Right atrium auricular region (tissue), 2 donors: ENCODE data around the gene REC114. TPM values are rescaled to one million over a fixed set of nuclear protein-coding genes. Genes with fewer than 3 reads are reported as not detected.

Source experiments
- DNase-seq: peaks from one replicate; pipeline ENCODE4 v3.0.0-alpha.2; 2019; ENCODE audit warnings: low spot score
- H3K27ac ChIP-seq, 2 donors: fragments of 200-600 bp; sonication (generic); 1 replicate in 1 of 2; 2 replicates in 1 of 2; pipeline ENCODE4 v1.5.1; 2016 to 2019
- H3K27me3 ChIP-seq, 2 donors: fragments of 200-600 bp; sonication (generic); one replicate each; pipeline versions ENCODE4 v1.5.1 to v1.6.0; 2017 to 2019
- H3K36me3 ChIP-seq: fragments of 200-600 bp; sonication (generic); one replicate; pipeline ENCODE4 v1.5.1; 2016
- H3K4me1 ChIP-seq, 2 donors: fragments of 200-600 bp; sonication (generic); one replicate each; pipeline versions ENCODE4 v1.5.1 to v1.6.0; 2017 to 2019
- H3K4me3 ChIP-seq, 2 donors: fragments of 200-600 bp; sonication (generic); 1 replicate in 1 of 2; 2 replicates in 1 of 2; pipeline ENCODE4 v1.5.1; 2017 to 2019; ENCODE audit warnings: mild to moderate bottlenecking in 1 of 2, moderate library complexity in 1 of 2
- H3K9me3 ChIP-seq, 2 donors: fragments of 200-600 bp; sonication (generic); one replicate each; pipeline ENCODE4 v1.5.1; 2019
- CTCF ChIP-seq, 2 donors: fragments of 200-600 bp; sonication (generic); IDR thresholded peaks; one replicate each; pipeline ENCODE4 v1.5.1; 2019; ENCODE audit warnings: antibody characterized with exemption in 2 of 2
- total RNA-seq, 2 donors: library from RNA; depleted of rRNA; stranded (reverse); fragments of >200 nt; gene quantifications; one replicate each; pipeline ENCODE4 v1.1.0, GENCODE V29; 2016

Gene REC114
- total RNA-seq, 2 donors from 2014 or later: 4.6 TPM; not detected in 1

GRCh38 chr15:73596174-73596573 is 153.2 kb downstream of the REC114 start:
- Histone ChIP-seq H3K36me3 (no peaks in the 10 kb centered on the region), H3K27me3 (no peaks in the 10 kb centered on the region), H3K9me3 (no peaks in the 10 kb centered on the region), H3K4me3 (no peak overlapping the region), H3K27ac (peak overlapping the region in 1 of 2 donors; percentile 7), H3K4me1 (peaks cover 0 to 84% of the 10 kb centered on the region in 2 donors)
- no peak for DNase-seq
- TF ChIP-seq CTCF (IDR thresholded peaks at IDR 0.05): no peak

GRCh38 chr15:73597036-73597638 is 154.2 kb downstream of the REC114 start:
- peak overlapping the region in 1 of 2 donors; percentile 25 for H3K27ac ChIP-seq
- no peak for TF ChIP-seq CTCF (IDR thresholded peaks at IDR 0.05)
- no peaks in the 10 kb centered on the region for H3K27me3 ChIP-seq
- peaks cover 0 to 93% of the 10 kb centered on the region in 2 donors for H3K4me1 ChIP-seq
- H3K9me3 ChIP-seq: no peaks in the 10 kb centered on the region
- H3K36me3 ChIP-seq: no peaks in the 10 kb centered on the region
- no peak overlapping the region for H3K4me3 ChIP-seq
- DNase-seq: no peak

- Histone ChIP-seq H3K4me3 (no peak overlapping the region), H3K9me3 (no peaks in the 10 kb centered on the region), H3K27me3 (no peaks in the 10 kb centered on the region), H3K36me3 (no peaks in the 10 kb centered on the region), H3K27ac (peak overlapping the region in 1 of 2 donors; percentile 25), H3K4me1 (peaks cover 0 to 100% of the 10 kb centered on the region in 2 donors)
- no peak for DNase-seq
- TF ChIP-seq CTCF (IDR thresholded peaks at IDR 0.05): no peak
Measured at GRCh38 chr15:73598530-73599160, 155.7 kb downstream of the REC114 start.

GRCh38 chr15:73599934-73600333 is 157.0 kb downstream of the REC114 start:
- Histone ChIP-seq H3K4me1 (peaks cover 0 to 91% of the 10 kb centered on the region in 2 donors), H3K4me3 (no peak overlapping the region), H3K27ac (peak overlapping the region in 1 of 2 donors; percentile 79), H3K9me3 (no peaks in the 10 kb centered on the region), H3K36me3 (no peaks in the 10 kb centered on the region), H3K27me3 (no peaks in the 10 kb centered on the region)
- TF ChIP-seq CTCF (IDR thresholded peaks at IDR 0.05): no peak
- no peak for DNase-seq

- Histone ChIP-seq H3K9me3 (no peaks in the 10 kb centered on the region), H3K36me3 (no peaks in the 10 kb centered on the region), H3K27ac (peak overlapping the region; percentile 35 to 79), H3K27me3 (no peaks in the 10 kb centered on the region), H3K4me3 (no peak overlapping the region), H3K4me1 (peaks cover 0 to 87% of the 10 kb centered on the region in 2 donors)
- TF ChIP-seq CTCF (IDR thresholded peaks at IDR 0.05): no peak
- DNase-seq: no peak
Measured at GRCh38 chr15:73600413-73601335, 157.7 kb downstream of the REC114 start.
